Measurements from ENCODE around the gene TNNC1. TPM values are rescaled to one million over a fixed set of nuclear protein-coding genes. Genes with fewer than 3 reads are reported as not detected.

The TNNC1 gene
- total and polyA plus RNA-seq, 9 of the 15 experiments (the other 6 are each of a cell fraction or from before 2014, with no cell fraction given), result 0.08 to 0.85 (median 0.42) TPM; not detected in 4

GRCh38 chr3:52446631-52447511 lies 7.0 kb downstream of the TNNC1 start (continued):
- TF ChIP-seq NCOA6 (IDR thresholded peaks at IDR 0.05) (no peak), SREBF2 (CRISPR knock-in tag; IDR thresholded peaks at IDR 0.05) (no peak), HCFC1 (IDR thresholded peaks at IDR 0.05; ENCODE audit: low read depth, low read length) (no peak), ZBTB2 (IDR thresholded peaks at IDR 0.05) (no peak), ZSCAN29 (IDR thresholded peaks at IDR 0.05) (no peak), KAT2B (IDR thresholded peaks at IDR 0.05; ENCODE audit: low read depth, low read length) (no peak), HNRNPLL (IDR thresholded peaks at IDR 0.05; ENCODE audit: low read depth, low read length, poor library complexity, severe bottlenecking) (no peak), HNRNPL (IDR thresholded peaks at IDR 0.05; ENCODE audit: low read depth, low read length) (no peak), NBN (IDR thresholded peaks at IDR 0.05; ENCODE audit: low read depth) (no peak), ZMIZ1 (IDR thresholded peaks at IDR 0.05; ENCODE audit: low read depth in 2 of 2, low read length in 2 of 2) (no peak), ZBTB49 (CRISPR knock-in tag; IDR thresholded peaks at IDR 0.05; ENCODE audit: borderline replicate concordance) (no peak), ZNF277 (CRISPR knock-in tag; IDR thresholded peaks at IDR 0.05; ENCODE audit: borderline replicate concordance) (no peak), SLC30A9 (CRISPR knock-in tag; IDR thresholded peaks at IDR 0.05) (no peak), CTCF (IDR thresholded peaks at IDR 0.05 in 2 of 3, conservative IDR thresholded peaks at IDR 0.05 in 1 of 3; ENCODE audit: insufficient read depth in 2 of 3, low read depth in 1 of 3, low read length in 3 of 3) (peak; percentile 95 to 97 (median 97))
- TF ChIP-seq, protein P1, sequence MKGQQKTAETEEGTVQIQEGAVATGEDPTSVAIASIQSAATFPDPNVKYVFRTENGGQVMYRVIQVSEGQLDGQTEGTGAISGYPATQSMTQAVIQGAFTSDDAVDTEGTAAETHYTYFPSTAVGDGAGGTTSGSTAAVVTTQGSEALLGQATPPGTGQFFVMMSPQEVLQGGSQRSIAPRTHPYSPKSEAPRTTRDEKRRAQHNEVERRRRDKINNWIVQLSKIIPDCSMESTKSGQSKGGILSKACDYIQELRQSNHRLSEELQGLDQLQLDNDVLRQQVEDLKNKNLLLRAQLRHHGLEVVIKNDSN (CRISPR knock-in tag; IDR thresholded peaks at IDR 0.05), result no peak

All from K562 (cell line).